GM06990 (cell line): ENCODE data around the gene SLC49A4.

ENCODE experiments used
- DNase-seq: peaks from one replicate; pipeline ENCODE4 v3.0.0-alpha.2; 2011; ENCODE audit not compliant: insufficient read length; ENCODE audit errors: extremely low read depth
- H3K27me3 ChIP-seq: replicated peaks from 2 replicates; pipeline ENCODE4 v1.6.0; 2011; ENCODE audit warnings: low read length; ENCODE audit not compliant: control insufficient read depth, insufficient read depth
- H3K36me3 ChIP-seq: 2 replicates; pipeline ENCODE4 v1.5.1; 2011; ENCODE audit warnings: low read length; ENCODE audit not compliant: control insufficient read depth, insufficient read depth
- H3K4me3 ChIP-seq: replicated peaks from 2 replicates; pipeline ENCODE4 v1.5.1; 2011; ENCODE audit warnings: low read depth, mild to moderate bottlenecking, control low read depth, low read length
- TF ChIP-seq, protein P1 (sequence below): IDR thresholded peaks from 2 replicates; pipeline ENCODE4 v1.5.1; 2011; ENCODE audit warnings: low read length, control low read depth, mild to moderate bottlenecking, inconsistent platforms; ENCODE audit not compliant: insufficient read depth, poor library complexity, severe bottlenecking

Gene SLC49A4

GRCh38 chr3:122824465-122825381, 29.9 kb downstream of the SLC49A4 start:
- Histone ChIP-seq H3K36me3 (no peaks in the 10 kb centered on the region), H3K27me3 (no peaks in the 10 kb centered on the region), H3K4me3 (no peak overlapping the region)
- DNase-seq, result no peak
- TF ChIP-seq, protein P1, sequence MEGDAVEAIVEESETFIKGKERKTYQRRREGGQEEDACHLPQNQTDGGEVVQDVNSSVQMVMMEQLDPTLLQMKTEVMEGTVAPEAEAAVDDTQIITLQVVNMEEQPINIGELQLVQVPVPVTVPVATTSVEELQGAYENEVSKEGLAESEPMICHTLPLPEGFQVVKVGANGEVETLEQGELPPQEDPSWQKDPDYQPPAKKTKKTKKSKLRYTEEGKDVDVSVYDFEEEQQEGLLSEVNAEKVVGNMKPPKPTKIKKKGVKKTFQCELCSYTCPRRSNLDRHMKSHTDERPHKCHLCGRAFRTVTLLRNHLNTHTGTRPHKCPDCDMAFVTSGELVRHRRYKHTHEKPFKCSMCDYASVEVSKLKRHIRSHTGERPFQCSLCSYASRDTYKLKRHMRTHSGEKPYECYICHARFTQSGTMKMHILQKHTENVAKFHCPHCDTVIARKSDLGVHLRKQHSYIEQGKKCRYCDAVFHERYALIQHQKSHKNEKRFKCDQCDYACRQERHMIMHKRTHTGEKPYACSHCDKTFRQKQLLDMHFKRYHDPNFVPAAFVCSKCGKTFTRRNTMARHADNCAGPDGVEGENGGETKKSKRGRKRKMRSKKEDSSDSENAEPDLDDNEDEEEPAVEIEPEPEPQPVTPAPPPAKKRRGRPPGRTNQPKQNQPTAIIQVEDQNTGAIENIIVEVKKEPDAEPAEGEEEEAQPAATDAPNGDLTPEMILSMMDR, result no peak

DNA sequence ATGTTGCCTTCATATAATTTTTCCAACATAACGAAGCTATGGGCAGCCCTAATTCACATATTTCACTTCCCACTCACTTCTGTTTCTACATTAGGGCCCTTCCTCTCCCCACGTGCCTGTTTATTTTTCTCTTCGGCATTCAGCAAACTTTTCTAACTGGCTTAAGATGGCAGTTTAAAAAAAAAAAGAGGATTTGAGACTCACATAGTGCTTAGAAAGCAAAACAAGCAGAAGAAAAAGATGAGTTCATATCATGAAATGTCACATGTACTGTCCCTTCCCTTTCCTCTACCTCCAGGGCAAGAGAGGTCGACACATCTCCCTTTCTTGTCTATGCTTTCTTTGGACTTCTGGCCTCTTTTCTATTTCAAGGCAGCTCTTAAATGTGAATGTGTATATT, 30.6 kb downstream of the SLC49A4 start:
- TF ChIP-seq, protein P1, result no peak

DNA sequence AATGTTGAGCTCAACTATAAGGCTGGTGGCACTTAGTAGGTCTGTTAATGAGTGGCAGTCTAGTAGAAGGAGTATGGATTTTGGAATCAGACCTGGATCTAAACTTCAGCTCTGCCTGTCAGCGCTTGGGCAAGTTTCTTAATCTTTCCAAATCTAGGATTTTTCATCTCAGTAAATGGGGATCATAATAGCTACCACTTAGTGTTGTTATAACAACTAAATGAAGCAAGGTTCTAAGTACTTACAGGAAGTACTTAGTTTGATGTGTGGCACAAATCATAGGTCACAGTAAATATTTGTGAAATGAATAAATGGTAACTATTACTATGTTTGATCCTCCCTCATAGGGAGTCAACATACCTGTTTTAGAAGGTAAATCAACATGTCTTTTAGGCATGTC, 31.4 kb downstream of the SLC49A4 start:
- no peak for DNase-seq
- TF ChIP-seq, protein P1, result no peak

More for the DNA sequence above, 30.6 kb downstream of the SLC49A4 start:
- Histone ChIP-seq H3K36me3 (no peaks in the 10 kb centered on the region), H3K27me3 (no peaks in the 10 kb centered on the region), H3K4me3 (no peak overlapping the region)
- no peak for DNase-seq

DNA sequence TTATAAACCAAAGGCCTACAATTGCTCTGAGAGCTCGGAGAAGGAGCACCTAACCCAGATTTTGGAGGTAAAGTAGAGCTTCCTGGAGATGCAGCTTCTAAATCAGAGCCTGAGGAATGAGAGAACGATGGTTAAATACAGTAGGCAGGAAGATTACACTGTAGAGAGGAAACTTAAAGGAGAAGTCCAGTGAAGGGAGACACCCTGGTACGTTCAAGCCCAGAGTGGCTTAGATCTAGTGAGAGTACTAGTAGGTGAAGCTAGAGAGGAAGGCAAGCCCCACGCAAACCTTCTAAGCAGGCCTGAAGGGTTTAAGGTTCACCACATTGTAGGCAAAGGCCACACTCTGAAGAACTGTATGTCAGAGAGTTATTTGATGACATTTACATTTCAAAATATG, 33.4 kb downstream of the SLC49A4 start:
- H3K27me3 ChIP-seq, result no peaks in the 10 kb centered on the region
- H3K36me3 ChIP-seq, result no peaks in the 10 kb centered on the region
- TF ChIP-seq, protein P1, result no peak
- DNase-seq, result no peak
- H3K4me3 ChIP-seq, result no peak overlapping the region

More for the DNA sequence above, 31.4 kb downstream of the SLC49A4 start:
- Histone ChIP-seq H3K4me3 (no peak overlapping the region), H3K36me3 (no peaks in the 10 kb centered on the region), H3K27me3 (no peaks in the 10 kb centered on the region)

DNA sequence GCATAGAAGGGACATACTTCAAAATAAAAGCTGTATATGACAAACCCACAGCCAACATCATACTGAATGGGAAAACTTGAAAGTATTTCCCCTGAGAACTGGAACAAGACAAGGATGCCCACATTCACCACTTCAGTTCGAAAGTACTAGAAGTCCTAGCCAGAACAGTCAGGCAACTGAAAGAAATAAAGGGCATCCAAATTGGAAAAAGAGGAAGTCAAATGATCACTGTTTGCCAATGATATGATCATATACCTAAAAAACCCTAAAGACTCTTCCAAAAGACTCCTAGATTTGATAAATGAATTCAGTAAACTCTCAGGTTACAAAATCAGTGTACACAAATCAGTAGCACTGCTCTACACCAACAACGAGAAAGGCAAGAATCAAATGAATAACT, 40.7 kb downstream of the SLC49A4 start:
- no peak for DNase-seq
- no peak overlapping the region for H3K4me3 ChIP-seq
- TF ChIP-seq, protein P1, result no peak
- no peaks in the 10 kb centered on the region for H3K27me3 ChIP-seq
- no peaks in the 10 kb centered on the region for H3K36me3 ChIP-seq
